Measurements from ENCODE around the gene TCEAL7. TPM values are rescaled to one million over a fixed set of nuclear protein-coding genes. Genes with fewer than 3 reads are reported as not detected.

The TCEAL7 gene
- total and polyA plus RNA-seq, 9 of the 15 experiments (the other 6 are each of a cell fraction or from before 2014, with no cell fraction given), result 0.07 to 0.34 (median 0.13) TPM; not detected in 4

DNA sequence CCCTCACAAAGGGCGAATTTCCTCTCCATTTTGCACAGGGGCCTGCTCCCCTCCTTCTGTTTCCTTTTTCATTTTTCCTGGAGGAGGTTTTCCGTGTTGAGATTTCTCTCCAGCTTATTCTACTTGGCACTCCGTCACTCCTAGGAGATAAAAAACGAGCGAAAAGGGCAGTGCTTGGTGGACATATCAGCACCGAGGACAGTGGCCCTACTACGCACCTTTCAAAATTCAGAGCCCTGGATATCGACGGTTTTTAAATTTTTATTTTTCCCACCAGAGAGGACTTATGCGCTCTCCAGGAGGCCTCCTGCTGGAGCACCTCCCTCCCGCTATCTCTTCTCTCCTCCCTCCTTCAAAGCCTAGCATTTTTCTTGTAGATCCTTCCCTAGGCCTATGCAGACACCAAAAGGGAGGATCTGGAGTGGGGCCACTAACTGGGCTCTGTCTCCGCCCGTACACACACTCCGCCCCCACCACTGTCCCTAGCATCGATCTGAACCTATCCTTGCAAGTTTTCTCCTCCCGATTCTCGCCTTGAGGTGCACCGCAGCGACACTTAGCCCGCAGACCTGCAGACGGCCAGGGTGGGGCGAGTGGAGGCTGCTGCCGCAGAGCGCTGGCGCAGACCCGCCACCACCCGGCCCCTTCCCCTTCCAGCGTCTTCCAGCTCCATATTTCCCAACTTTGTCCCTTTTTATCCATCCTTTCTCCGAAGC, 17.8 kb downstream of the TCEAL7 start:
- TF ChIP-seq ZKSCAN1 (IDR thresholded peaks at IDR 0.05; ENCODE audit: low read depth, low read length) (peak; percentile 69; the same call in 1 of the 2 replicates), BCLAF1 (IDR thresholded peaks at IDR 0.05; ENCODE audit: borderline replicate concordance in 1 of 2, control insufficient read depth in 1 of 2, low read depth in 2 of 2, low read length in 1 of 2) (no peak)
- H3K9me3 ChIP-seq (replicated peaks; ENCODE audit: control insufficient read depth, insufficient read depth, low read depth, low read length), result no peaks in the 10 kb centered on the region
- no TSS peak for BruUV-seq (replicated peaks)
- H3K79me2 ChIP-seq (ENCODE audit: control insufficient read depth, insufficient read depth, low read length), result no peaks in the 10 kb centered on the region
- no peaks in the 10 kb centered on the region; a peak in 1 of 5 replicates for H3K27me3 ChIP-seq (ENCODE audit: control insufficient read depth in 2 of 2, insufficient read depth in 2 of 2, low read length in 2 of 2)
- H3K9me1 ChIP-seq (ENCODE audit: control insufficient read depth, insufficient read depth, low read length), result no peaks in the 10 kb centered on the region
- ChIA-PET POLR2A (no interaction called here), CTCF (ENCODE audit: low intra/inter-chr PET ratio) (no interaction called here)
- no peaks in the 10 kb centered on the region for H3K4me1 ChIP-seq (replicated peaks in 1 of 2; ENCODE audit: control insufficient read depth in 2 of 2, insufficient read depth in 2 of 2, low read length in 2 of 2)
- H3K36me3 ChIP-seq (ENCODE audit: control insufficient read depth, insufficient read depth, low read length), result no peaks in the 10 kb centered on the region
- FAIRE-seq, result no peak
- H4K20me1 ChIP-seq (replicated peaks; ENCODE audit: control insufficient read depth, insufficient read depth, low read length), result no peaks in the 10 kb centered on the region
- WGBS (ENCODE audit: insufficient coverage, low coverage, missing lambda C conversion rate), result 55% methylated on average over 8 of the region's 29 CpGs
- no peak overlapping the region for H3K4me2 ChIP-seq (ENCODE audit: insufficient read depth, low read length)
- no peak overlapping the region for H2AFZ ChIP-seq (ENCODE audit: low read depth, low read length)
- H3K9ac ChIP-seq (ENCODE audit: insufficient read depth in 1 of 2, low read depth in 2 of 2, low read length in 2 of 2), result no peak overlapping the region
- H3K27ac ChIP-seq (ENCODE audit: extremely low read depth, low read depth, low read length), result no peak overlapping the region
- no peak for ATAC-seq
- no peak for DNase-seq (ENCODE audit: extremely low read depth in 1 of 4, low spot score in 3 of 4)
- no peak overlapping the region for H3K4me3 ChIP-seq
- intact Hi-C loops (cut with micrococcal nuclease) (no loop called here), in situ Hi-C loops (cut with MboI) (no loop called here)

All from K562 (cell line).